ENCODE data around the gene GGTA1. TPM values are rescaled to one million over a fixed set of nuclear protein-coding genes. Genes with fewer than 3 reads are reported as not detected.

Gene GGTA1
- total RNA-seq, 1 experiment from 2014 or later = not detected

- DNase-seq (ENCODE audit: low spot score) = no peak
- no peaks in the 10 kb centered on the region for H3K36me3 Mint-ChIP-seq
Measured at GRCh38 chr9:121454972-121455371, 44.7 kb downstream of the GGTA1 start.

More at GRCh38 chr9:121454972-121455371, 44.7 kb downstream of the GGTA1 start:
- CTCF ChIA-PET = no interaction called here
- POLR2A ChIA-PET = no interaction called here
- no peak overlapping the region for H3K27ac Mint-ChIP-seq
- H3K9me3 Mint-ChIP-seq = no peaks in the 10 kb centered on the region
- no peak for ATAC-seq
- TF ChIP-seq CREM (CRISPR knock-in tag; IDR thresholded peaks at IDR 0.05) = no peak
- TF ChIP-seq, protein P1, sequence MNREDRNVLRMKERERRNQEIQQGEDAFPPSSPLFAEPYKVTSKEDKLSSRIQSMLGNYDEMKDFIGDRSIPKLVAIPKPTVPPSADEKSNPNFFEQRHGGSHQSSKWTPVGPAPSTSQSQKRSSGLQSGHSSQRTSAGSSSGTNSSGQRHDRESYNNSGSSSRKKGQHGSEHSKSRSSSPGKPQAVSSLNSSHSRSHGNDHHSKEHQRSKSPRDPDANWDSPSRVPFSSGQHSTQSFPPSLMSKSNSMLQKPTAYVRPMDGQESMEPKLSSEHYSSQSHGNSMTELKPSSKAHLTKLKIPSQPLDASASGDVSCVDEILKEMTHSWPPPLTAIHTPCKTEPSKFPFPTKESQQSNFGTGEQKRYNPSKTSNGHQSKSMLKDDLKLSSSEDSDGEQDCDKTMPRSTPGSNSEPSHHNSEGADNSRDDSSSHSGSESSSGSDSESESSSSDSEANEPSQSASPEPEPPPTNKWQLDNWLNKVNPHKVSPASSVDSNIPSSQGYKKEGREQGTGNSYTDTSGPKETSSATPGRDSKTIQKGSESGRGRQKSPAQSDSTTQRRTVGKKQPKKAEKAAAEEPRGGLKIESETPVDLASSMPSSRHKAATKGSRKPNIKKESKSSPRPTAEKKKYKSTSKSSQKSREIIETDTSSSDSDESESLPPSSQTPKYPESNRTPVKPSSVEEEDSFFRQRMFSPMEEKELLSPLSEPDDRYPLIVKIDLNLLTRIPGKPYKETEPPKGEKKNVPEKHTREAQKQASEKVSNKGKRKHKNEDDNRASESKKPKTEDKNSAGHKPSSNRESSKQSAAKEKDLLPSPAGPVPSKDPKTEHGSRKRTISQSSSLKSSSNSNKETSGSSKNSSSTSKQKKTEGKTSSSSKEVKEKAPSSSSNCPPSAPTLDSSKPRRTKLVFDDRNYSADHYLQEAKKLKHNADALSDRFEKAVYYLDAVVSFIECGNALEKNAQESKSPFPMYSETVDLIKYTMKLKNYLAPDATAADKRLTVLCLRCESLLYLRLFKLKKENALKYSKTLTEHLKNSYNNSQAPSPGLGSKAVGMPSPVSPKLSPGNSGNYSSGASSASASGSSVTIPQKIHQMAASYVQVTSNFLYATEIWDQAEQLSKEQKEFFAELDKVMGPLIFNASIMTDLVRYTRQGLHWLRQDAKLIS (CRISPR knock-in tag; IDR thresholded peaks at IDR 0.05; ENCODE audit: borderline replicate concordance) = no peak
- TF ChIP-seq FOXP1 (CRISPR knock-in tag; IDR thresholded peaks at IDR 0.05; ENCODE audit: borderline replicate concordance) = no peak
- TF ChIP-seq ATF1 (CRISPR knock-in tag; IDR thresholded peaks at IDR 0.05) = no peak
- no peak for TF ChIP-seq ZSCAN18 (CRISPR knock-in tag; IDR thresholded peaks at IDR 0.05)
- TF ChIP-seq JUN (CRISPR knock-in tag; IDR thresholded peaks at IDR 0.05) = no peak
- TF ChIP-seq TP53 (CRISPR knock-in tag; IDR thresholded peaks at IDR 0.05) = no peak
- no peak for TF ChIP-seq ZNF671 (CRISPR knock-in tag; IDR thresholded peaks at IDR 0.05)
- no peak for TF ChIP-seq MYBL2 (CRISPR knock-in tag; IDR thresholded peaks at IDR 0.05)
- no peak for TF ChIP-seq ZNF121 (CRISPR knock-in tag; IDR thresholded peaks at IDR 0.05)
- no peak for TF ChIP-seq CREB1 (CRISPR knock-in tag; IDR thresholded peaks at IDR 0.05)
- TF ChIP-seq, protein P2, sequence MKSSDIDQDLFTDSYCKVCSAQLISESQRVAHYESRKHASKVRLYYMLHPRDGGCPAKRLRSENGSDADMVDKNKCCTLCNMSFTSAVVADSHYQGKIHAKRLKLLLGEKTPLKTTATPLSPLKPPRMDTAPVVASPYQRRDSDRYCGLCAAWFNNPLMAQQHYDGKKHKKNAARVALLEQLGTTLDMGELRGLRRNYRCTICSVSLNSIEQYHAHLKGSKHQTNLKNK (CRISPR knock-in tag; IDR thresholded peaks at IDR 0.05) = no peak
- TF ChIP-seq ATF2 (CRISPR knock-in tag; IDR thresholded peaks at IDR 0.05; ENCODE audit: borderline replicate concordance, low read depth) = no peak
- TF ChIP-seq E2F1 (CRISPR knock-in tag; IDR thresholded peaks at IDR 0.05) = no peak
- TF ChIP-seq, protein P3, sequence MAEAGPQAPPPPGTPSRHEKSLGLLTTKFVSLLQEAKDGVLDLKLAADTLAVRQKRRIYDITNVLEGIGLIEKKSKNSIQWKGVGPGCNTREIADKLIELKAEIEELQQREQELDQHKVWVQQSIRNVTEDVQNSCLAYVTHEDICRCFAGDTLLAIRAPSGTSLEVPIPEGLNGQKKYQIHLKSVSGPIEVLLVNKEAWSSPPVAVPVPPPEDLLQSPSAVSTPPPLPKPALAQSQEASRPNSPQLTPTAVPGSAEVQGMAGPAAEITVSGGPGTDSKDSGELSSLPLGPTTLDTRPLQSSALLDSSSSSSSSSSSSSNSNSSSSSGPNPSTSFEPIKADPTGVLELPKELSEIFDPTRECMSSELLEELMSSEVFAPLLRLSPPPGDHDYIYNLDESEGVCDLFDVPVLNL (CRISPR knock-in tag; IDR thresholded peaks at IDR 0.05; ENCODE audit: borderline replicate concordance, low read depth) = no peak
- no peaks in the 10 kb centered on the region; the same call in 1 of the 2 replicates for H3K27me3 Mint-ChIP-seq (ENCODE audit: low read depth)
- no peak overlapping the region for H3K4me3 Mint-ChIP-seq
- H3K4me1 Mint-ChIP-seq = peaks cover 6% of the 10 kb centered on the region; the same call in 1 of the 2 replicates
